ENCODE results near the gene IER5. TPM values are rescaled to one million over a fixed set of nuclear protein-coding genes. Genes with fewer than 3 reads are reported as not detected.
"Not testable (repeated sequence)": the region's sequence is repeated elsewhere in the genome, so short reads cannot be mapped to it uniquely, and the experiment has no call there.

Gene IER5
- total RNA-seq, 1 donor, result 17.4 TPM

DNA sequence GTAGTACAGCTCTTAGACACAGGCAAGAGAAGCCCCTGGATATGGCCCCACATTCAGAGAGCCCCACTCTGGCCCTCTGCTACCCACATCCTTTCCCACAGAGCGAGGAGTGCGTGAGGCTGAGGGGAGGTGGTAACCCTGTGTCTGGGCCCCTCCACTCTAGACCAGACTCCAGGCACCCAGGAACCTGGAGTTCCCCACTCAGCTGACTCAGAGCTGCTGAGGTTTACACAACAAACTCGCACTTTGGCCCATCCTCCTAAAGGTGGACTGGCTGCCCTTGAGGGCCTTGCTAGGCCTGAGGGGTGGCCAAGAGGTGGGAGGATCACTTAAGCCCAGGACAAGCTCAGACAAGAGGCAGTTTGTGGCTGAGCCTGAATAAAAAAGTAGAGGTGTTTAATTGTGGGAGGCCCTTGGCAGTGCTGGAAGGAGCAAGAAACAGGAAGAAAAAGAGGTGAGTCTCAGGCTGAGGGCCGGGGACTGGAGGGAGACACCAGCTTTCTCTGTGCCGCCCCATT, 44.0 kb upstream of the IER5 start:
- H3K79me2 ChIP-seq (ENCODE audit: insufficient read depth, low read length), result no peaks in the 10 kb centered on the region
- H2AFZ ChIP-seq (ENCODE audit: low read length), result no peak overlapping the region
- no peak overlapping the region for H3K27ac ChIP-seq (ENCODE audit: low read depth, low read length)
- H4K20me1 ChIP-seq (ENCODE audit: insufficient read depth, low read length), result no peaks in the 10 kb centered on the region
- H3K4me1 ChIP-seq (ENCODE audit: insufficient read depth, low read length), result peaks cover 7% of the 10 kb centered on the region
- H3K9me3 ChIP-seq (ENCODE audit: low read depth, low read length), result no peaks in the 10 kb centered on the region
- no peaks in the 10 kb centered on the region for H3K36me3 ChIP-seq (ENCODE audit: insufficient read depth, low read length)
- TF ChIP-seq, protein P1, sequence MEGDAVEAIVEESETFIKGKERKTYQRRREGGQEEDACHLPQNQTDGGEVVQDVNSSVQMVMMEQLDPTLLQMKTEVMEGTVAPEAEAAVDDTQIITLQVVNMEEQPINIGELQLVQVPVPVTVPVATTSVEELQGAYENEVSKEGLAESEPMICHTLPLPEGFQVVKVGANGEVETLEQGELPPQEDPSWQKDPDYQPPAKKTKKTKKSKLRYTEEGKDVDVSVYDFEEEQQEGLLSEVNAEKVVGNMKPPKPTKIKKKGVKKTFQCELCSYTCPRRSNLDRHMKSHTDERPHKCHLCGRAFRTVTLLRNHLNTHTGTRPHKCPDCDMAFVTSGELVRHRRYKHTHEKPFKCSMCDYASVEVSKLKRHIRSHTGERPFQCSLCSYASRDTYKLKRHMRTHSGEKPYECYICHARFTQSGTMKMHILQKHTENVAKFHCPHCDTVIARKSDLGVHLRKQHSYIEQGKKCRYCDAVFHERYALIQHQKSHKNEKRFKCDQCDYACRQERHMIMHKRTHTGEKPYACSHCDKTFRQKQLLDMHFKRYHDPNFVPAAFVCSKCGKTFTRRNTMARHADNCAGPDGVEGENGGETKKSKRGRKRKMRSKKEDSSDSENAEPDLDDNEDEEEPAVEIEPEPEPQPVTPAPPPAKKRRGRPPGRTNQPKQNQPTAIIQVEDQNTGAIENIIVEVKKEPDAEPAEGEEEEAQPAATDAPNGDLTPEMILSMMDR (IDR thresholded peaks at IDR 0.05; ENCODE audit: extremely low read depth, low read depth, low read length), result no peak
- no peaks in the 10 kb centered on the region for H3K27me3 ChIP-seq (ENCODE audit: insufficient read depth, low read length)
- H3K4me3 ChIP-seq (ENCODE audit: insufficient read depth, low read length), result no peak overlapping the region
- H3K4me2 ChIP-seq (ENCODE audit: insufficient read depth, low read length), result no peak overlapping the region
- no peak for DNase-seq (ENCODE audit: insufficient read length, low spot score, missing footprints)

DNA sequence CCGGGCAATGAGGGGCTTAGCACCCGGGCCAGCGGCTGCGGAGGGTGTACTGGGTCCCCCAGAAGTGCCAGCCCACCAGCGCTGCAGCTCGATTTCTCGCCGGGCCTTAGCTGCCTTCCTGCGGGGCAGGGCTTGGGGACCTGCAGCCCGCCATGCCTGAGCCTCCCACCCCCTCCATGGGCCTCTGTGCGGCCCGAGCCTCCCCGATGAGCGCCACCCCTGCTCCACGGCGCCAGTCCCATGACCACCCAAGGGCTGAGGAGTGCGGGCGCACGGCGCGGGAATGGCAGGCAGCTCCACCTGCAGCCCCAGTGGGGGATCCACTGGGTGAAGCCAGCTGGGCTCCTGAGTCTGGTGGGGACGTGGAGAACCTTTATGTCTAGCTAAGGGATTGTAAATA, 42.6 kb upstream of the IER5 start:
- not testable (repeated sequence) for DNase-seq (ENCODE audit: insufficient read length, low spot score, missing footprints); H3K79me2 ChIP-seq (ENCODE audit: insufficient read depth, low read length); H2AFZ ChIP-seq (ENCODE audit: low read length); H3K36me3 ChIP-seq (ENCODE audit: insufficient read depth, low read length); H3K27ac ChIP-seq (ENCODE audit: low read depth, low read length); H3K4me2 ChIP-seq (ENCODE audit: insufficient read depth, low read length); H3K9me3 ChIP-seq (ENCODE audit: low read depth, low read length); H4K20me1 ChIP-seq (ENCODE audit: insufficient read depth, low read length); H3K4me1 ChIP-seq (ENCODE audit: insufficient read depth, low read length); H3K4me3 ChIP-seq (ENCODE audit: insufficient read depth, low read length); H3K27me3 ChIP-seq (ENCODE audit: insufficient read depth, low read length)

- Histone ChIP-seq H2AFZ (ENCODE audit: low read length) (no peak overlapping the region), H3K27ac (ENCODE audit: low read depth, low read length) (no peak overlapping the region), H3K79me2 (ENCODE audit: insufficient read depth, low read length) (no peaks in the 10 kb centered on the region), H3K36me3 (ENCODE audit: insufficient read depth, low read length) (no peaks in the 10 kb centered on the region), H3K4me2 (ENCODE audit: insufficient read depth, low read length) (no peak overlapping the region), H4K20me1 (ENCODE audit: insufficient read depth, low read length) (no peaks in the 10 kb centered on the region), H3K4me3 (ENCODE audit: insufficient read depth, low read length) (no peak overlapping the region), H3K9me3 (ENCODE audit: low read depth, low read length) (no peaks in the 10 kb centered on the region), H3K4me1 (ENCODE audit: insufficient read depth, low read length) (no peaks in the 10 kb centered on the region), H3K27me3 (ENCODE audit: insufficient read depth, low read length) (no peaks in the 10 kb centered on the region)
- no peak for DNase-seq (ENCODE audit: insufficient read length, low spot score, missing footprints)
- TF ChIP-seq, protein P1 (IDR thresholded peaks at IDR 0.05; ENCODE audit: extremely low read depth, low read depth, low read length), result no peak
These were observed 39.1 kb upstream of the IER5 start for GRCh38 chr1:181049378-181049777.

- no peak overlapping the region for H3K27ac ChIP-seq (ENCODE audit: low read depth, low read length)
- no peaks in the 10 kb centered on the region for H4K20me1 ChIP-seq (ENCODE audit: insufficient read depth, low read length)
- H3K79me2 ChIP-seq (ENCODE audit: insufficient read depth, low read length), result no peaks in the 10 kb centered on the region
- DNase-seq (ENCODE audit: insufficient read length, low spot score, missing footprints), result no peak
- H3K4me3 ChIP-seq (ENCODE audit: insufficient read depth, low read length), result no peak overlapping the region
- H3K36me3 ChIP-seq (ENCODE audit: insufficient read depth, low read length), result no peaks in the 10 kb centered on the region
- no peak overlapping the region for H2AFZ ChIP-seq (ENCODE audit: low read length)
- H3K4me2 ChIP-seq (ENCODE audit: insufficient read depth, low read length), result no peak overlapping the region
- H3K4me1 ChIP-seq (ENCODE audit: insufficient read depth, low read length), result no peaks in the 10 kb centered on the region
- H3K9me3 ChIP-seq (ENCODE audit: low read depth, low read length), result no peaks in the 10 kb centered on the region
- TF ChIP-seq, protein P1 (IDR thresholded peaks at IDR 0.05; ENCODE audit: extremely low read depth, low read depth, low read length), result no peak
- no peaks in the 10 kb centered on the region for H3K27me3 ChIP-seq (ENCODE audit: insufficient read depth, low read length)
These were observed 37.6 kb upstream of the IER5 start for GRCh38 chr1:181050922-181051321.
